PFSK-1 (cell line): ENCODE results near the gene FAR2.

Source experiments
- POLR2AphosphoS5 ChIP-seq: IDR thresholded peaks from 2 replicates; pipeline ENCODE4 v1.6.1; 2012; ENCODE audit warnings: low read depth, mild to moderate bottlenecking, control low read depth, low read length, moderate library complexity
- TAF1 ChIP-seq: IDR thresholded peaks from 2 replicates; pipeline ENCODE4 v1.6.1; 2012; ENCODE audit warnings: low read length, control low read depth, borderline replicate concordance; ENCODE audit not compliant: insufficient read depth
- TF ChIP-seq, protein P1 (sequence below), 2 experiments: IDR thresholded peaks; 2 replicates each; pipeline versions ENCODE4 v1.6.1 to v1.8.0; 2011 to 2012; ENCODE audit warnings: low read depth in 2 of 2, low read length in 2 of 2, control low read depth in 1 of 2, inconsistent platforms in 1 of 2, mild to moderate bottlenecking in 1 of 2, moderate library complexity in 1 of 2; ENCODE audit not compliant: insufficient read depth in 1 of 2

DNA sequence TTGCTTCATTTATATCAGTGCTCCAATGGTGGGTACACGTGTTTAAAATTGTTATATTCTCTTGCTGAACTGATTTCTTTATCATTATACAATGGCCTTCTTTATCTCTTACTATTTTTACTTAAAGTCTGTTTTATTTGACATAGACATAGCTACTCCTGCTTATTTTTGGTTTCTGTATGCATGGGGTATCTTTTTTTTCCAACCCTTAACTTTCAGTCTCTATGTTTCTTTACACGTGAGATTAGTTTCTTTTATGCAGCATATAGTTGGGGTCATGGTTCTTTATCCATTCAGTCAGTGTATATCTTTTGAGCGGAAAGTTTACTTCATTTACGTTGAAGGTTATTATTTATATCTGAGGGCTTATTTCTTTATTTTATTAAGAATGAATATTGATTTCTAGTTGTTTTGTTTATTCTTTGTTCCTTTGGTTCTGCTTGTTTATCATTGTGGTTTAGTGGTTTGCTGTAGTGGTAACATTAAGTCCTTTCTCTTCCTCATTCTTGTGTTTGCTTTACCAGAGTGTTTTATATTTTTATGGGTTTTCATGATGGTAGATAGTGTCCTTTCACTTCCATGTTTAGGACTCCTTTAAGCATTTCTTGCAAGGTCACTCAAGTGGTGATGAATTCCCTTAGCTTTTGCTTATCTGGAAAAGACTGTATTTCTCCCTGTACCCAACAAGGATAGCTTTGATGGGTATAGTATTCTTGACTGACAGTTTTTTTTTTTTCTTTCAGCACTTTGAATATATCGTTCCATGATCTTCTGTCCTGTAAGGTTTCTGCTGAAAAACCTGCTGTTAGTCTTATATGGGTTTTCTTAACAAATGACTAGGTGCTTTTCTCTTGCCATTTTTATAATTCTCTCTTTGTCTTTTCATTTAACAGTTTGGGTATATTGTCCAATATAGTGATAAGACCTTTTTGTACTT lies 38.3 kb upstream of the FAR2 start:
- no peak for TF ChIP-seq POLR2AphosphoS5
- TF ChIP-seq TAF1: no peak
- TF ChIP-seq, protein P1, sequence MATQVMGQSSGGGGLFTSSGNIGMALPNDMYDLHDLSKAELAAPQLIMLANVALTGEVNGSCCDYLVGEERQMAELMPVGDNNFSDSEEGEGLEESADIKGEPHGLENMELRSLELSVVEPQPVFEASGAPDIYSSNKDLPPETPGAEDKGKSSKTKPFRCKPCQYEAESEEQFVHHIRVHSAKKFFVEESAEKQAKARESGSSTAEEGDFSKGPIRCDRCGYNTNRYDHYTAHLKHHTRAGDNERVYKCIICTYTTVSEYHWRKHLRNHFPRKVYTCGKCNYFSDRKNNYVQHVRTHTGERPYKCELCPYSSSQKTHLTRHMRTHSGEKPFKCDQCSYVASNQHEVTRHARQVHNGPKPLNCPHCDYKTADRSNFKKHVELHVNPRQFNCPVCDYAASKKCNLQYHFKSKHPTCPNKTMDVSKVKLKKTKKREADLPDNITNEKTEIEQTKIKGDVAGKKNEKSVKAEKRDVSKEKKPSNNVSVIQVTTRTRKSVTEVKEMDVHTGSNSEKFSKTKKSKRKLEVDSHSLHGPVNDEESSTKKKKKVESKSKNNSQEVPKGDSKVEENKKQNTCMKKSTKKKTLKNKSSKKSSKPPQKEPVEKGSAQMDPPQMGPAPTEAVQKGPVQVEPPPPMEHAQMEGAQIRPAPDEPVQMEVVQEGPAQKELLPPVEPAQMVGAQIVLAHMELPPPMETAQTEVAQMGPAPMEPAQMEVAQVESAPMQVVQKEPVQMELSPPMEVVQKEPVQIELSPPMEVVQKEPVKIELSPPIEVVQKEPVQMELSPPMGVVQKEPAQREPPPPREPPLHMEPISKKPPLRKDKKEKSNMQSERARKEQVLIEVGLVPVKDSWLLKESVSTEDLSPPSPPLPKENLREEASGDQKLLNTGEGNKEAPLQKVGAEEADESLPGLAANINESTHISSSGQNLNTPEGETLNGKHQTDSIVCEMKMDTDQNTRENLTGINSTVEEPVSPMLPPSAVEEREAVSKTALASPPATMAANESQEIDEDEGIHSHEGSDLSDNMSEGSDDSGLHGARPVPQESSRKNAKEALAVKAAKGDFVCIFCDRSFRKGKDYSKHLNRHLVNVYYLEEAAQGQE (IDR thresholded peaks at IDR 0.05; ENCODE audit: insufficient read depth in 1 of 2, low read depth in 2 of 2, low read length in 2 of 2): no peak
